DOHH2 (cell line): Measurements from ENCODE around the gene LITAF.
"Not testable (repeated sequence)": the region's sequence is repeated elsewhere in the genome, so short reads cannot be mapped to it uniquely, and the experiment has no call there.

Experiments used
- EZH2phosphoT487 ChIP-seq: fragments of 200-600 bp; sonication (generic); IDR thresholded peaks from 2 replicates; pipeline ENCODE4 v1.6.1; 2017; ENCODE audit warnings: borderline replicate concordance, mild to moderate bottlenecking, antibody characterized with exemption, low read length, moderate library complexity, mixed read lengths
- TF ChIP-seq, protein P1 (sequence below): fragments of 200-600 bp; sonication (generic); IDR thresholded peaks from one replicate; pipeline ENCODE4 v1.5.1; 2014; ENCODE audit warnings: antibody characterized with exemption, mild to moderate bottlenecking, low read depth, low read length; ENCODE audit not compliant: poor library complexity, severe bottlenecking

DNA sequence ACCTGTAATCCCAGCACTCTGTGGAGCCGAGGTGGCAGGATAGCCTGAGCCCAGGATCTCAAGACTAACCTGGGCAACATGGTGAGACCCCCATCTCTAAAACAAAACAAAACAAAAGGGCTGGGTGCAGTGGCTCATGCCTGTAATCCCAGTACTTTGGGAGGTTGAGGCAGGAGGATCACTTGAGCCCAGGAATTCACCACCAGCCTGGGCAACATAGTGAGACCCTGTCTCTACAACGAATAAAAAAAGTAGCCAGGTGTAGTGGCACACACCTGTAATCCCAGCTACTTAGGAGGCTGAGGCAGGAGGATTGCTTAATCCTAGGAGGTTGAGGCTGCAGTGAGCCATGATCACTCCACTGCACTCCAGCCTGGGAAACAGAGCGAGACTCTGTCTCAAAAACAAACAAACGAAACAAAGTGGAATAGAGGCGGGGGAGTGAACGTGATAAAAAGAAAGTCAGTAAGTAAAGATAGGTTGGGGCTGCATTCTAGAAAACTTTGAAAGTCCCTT lies 28.4 kb downstream of the LITAF start:
- TF ChIP-seq, protein P1, sequence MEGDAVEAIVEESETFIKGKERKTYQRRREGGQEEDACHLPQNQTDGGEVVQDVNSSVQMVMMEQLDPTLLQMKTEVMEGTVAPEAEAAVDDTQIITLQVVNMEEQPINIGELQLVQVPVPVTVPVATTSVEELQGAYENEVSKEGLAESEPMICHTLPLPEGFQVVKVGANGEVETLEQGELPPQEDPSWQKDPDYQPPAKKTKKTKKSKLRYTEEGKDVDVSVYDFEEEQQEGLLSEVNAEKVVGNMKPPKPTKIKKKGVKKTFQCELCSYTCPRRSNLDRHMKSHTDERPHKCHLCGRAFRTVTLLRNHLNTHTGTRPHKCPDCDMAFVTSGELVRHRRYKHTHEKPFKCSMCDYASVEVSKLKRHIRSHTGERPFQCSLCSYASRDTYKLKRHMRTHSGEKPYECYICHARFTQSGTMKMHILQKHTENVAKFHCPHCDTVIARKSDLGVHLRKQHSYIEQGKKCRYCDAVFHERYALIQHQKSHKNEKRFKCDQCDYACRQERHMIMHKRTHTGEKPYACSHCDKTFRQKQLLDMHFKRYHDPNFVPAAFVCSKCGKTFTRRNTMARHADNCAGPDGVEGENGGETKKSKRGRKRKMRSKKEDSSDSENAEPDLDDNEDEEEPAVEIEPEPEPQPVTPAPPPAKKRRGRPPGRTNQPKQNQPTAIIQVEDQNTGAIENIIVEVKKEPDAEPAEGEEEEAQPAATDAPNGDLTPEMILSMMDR, result not testable (repeated sequence)
- TF ChIP-seq EZH2phosphoT487, result not testable (repeated sequence)
